ENCODE data around the gene AKR1D1. TPM values are rescaled to one million over a fixed set of nuclear protein-coding genes. Genes with fewer than 3 reads are reported as not detected.
A peak's percentile ranks its signal among the peaks of the same experiment; 100 is the strongest.

The AKR1D1 gene
- total and polyA plus RNA-seq, 2 donors (not counting 1 experiment from before 2014, with no cell fraction given) = not detected

DNA sequence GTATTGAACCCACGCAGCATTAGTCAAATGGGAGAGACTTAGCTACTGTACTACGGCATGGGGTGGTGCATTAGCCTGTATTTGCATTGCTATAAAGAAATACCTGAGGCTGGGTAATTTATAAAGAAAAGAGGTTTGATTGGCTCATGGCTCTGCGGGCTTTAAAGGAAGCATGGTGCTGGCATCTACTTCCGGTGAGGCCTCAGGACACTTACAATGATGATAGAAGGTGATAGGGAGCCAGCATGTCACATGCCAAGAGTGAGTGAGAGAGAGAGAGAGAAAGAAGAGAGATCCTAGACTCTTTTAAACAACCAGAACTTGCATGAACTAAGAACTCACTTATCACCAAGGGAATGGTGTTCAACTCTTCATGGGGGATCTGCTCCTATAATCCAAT, 47.1 kb upstream of the AKR1D1 start:
- Histone ChIP-seq H3K4me2 (replicated peaks; ENCODE audit: low read depth, low read length, poor library complexity, severe bottlenecking) (peak overlapping the region; percentile 68), H3K79me2 (ENCODE audit: control insufficient read depth, insufficient read depth, low read length) (no peaks in the 10 kb centered on the region), H3K27me3 (replicated peaks in 1 of 4; ENCODE audit: control extremely low read depth in 1 of 4, control insufficient read depth in 3 of 4, insufficient read depth in 4 of 4, low read length in 3 of 4) (no peaks in the 10 kb centered on the region), H3K9ac (ENCODE audit: low read length) (peak overlapping the region; percentile 34), H4K20me1 (ENCODE audit: control insufficient read depth, insufficient read depth, low read length, poor library complexity, severe bottlenecking) (no peaks in the 10 kb centered on the region), H3K4me1 (ENCODE audit: control insufficient read depth in 2 of 2, insufficient read depth in 2 of 2, low read length in 2 of 2) (peaks cover 70 to 93% of the 10 kb centered on the region in 2 donors), H3K27ac (ENCODE audit: low read length in 2 of 2) (peak overlapping the region; percentile 64 to 82), H3K9me3 (ENCODE audit: control extremely low read depth in 1 of 3, control insufficient read depth in 2 of 3, insufficient read depth in 1 of 3, low read length in 2 of 3) (peaks cover 0 to 13% (median 4%) of the 10 kb centered on the region in 3 donors), H3K36me3 (replicated peaks in 1 of 2; ENCODE audit: control extremely low read depth in 1 of 2, control insufficient read depth in 1 of 2, extremely low read depth in 1 of 2, insufficient read depth in 2 of 2, low read length in 1 of 2) (no peaks in the 10 kb centered on the region), H2AFZ (ENCODE audit: insufficient read depth, low read depth, low read length, poor library complexity, severe bottlenecking) (peak overlapping the region; percentile 38), H3K4me3 (ENCODE audit: control extremely low read depth in 1 of 5, extremely low read depth in 1 of 5, insufficient read depth in 1 of 5, low read depth in 2 of 5, low read length in 4 of 5) (peak overlapping the region in 1 of 5 experiments; percentile 38)
- ChIA-PET CTCF (interaction anchor here (0.9 kb wide), 1 partner anchor 21 kb away, joined by 4 read pairs; no protein-coding TSS in a partner anchor), POLR2A (no interaction called here)
- no peak for DNase-seq
- Mint-ChIP-seq H3K4me3 (peak overlapping the region; percentile 49), H3K9me3 (ENCODE audit: insufficient read depth) (peaks cover 2% of the 10 kb centered on the region), H3K4me1 (peaks cover 81% of the 10 kb centered on the region), H3K27me3 (no peaks in the 10 kb centered on the region), H3K27ac (peak overlapping the region; percentile 81)
- ATAC-seq (ENCODE audit: low read depth) = no peak
- 94% methylated on average over 4 of the region's 4 CpGs for WGBS (ENCODE audit: insufficient coverage)
- TF ChIP-seq EZH2 (IDR thresholded peaks at IDR 0.05; ENCODE audit: borderline replicate concordance, insufficient read depth, low read depth, low read length, poor library complexity, severe bottlenecking) = no peak
- TF ChIP-seq, protein P1, sequence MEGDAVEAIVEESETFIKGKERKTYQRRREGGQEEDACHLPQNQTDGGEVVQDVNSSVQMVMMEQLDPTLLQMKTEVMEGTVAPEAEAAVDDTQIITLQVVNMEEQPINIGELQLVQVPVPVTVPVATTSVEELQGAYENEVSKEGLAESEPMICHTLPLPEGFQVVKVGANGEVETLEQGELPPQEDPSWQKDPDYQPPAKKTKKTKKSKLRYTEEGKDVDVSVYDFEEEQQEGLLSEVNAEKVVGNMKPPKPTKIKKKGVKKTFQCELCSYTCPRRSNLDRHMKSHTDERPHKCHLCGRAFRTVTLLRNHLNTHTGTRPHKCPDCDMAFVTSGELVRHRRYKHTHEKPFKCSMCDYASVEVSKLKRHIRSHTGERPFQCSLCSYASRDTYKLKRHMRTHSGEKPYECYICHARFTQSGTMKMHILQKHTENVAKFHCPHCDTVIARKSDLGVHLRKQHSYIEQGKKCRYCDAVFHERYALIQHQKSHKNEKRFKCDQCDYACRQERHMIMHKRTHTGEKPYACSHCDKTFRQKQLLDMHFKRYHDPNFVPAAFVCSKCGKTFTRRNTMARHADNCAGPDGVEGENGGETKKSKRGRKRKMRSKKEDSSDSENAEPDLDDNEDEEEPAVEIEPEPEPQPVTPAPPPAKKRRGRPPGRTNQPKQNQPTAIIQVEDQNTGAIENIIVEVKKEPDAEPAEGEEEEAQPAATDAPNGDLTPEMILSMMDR (IDR thresholded peaks at IDR 0.05) = no peak
- intact Hi-C loops (cut with micrococcal nuclease) = no loop called here

DNA sequence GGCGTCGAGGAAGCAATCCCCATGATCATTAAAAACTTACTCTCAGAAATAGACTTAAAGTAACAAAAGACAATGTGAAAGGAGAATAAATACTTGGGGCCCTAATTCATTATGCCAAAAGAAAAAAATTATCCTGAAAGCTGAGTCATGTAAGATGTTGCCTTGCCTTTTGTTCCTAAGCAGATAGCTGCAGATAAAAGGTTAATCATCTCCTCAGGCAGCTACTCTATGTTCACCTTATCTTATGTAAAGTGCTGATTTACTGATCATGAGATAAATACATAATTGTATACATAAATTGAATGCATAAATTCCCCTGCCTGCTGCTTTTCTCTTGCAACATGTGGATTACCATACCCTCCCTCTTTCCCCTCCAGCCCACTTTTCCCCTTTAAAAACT, 46.3 kb upstream of the AKR1D1 start:
- Histone ChIP-seq H3K9ac (ENCODE audit: low read length) (no peak overlapping the region), H3K4me2 (replicated peaks; ENCODE audit: low read depth, low read length, poor library complexity, severe bottlenecking) (no peak overlapping the region), H3K27me3 (replicated peaks in 1 of 4; ENCODE audit: control extremely low read depth in 1 of 4, control insufficient read depth in 3 of 4, insufficient read depth in 4 of 4, low read length in 3 of 4) (no peaks in the 10 kb centered on the region), H2AFZ (ENCODE audit: insufficient read depth, low read depth, low read length, poor library complexity, severe bottlenecking) (no peak overlapping the region), H3K27ac (ENCODE audit: low read length in 2 of 2) (peak overlapping the region in 1 of 2 donors; percentile 40), H3K9me3 (ENCODE audit: control extremely low read depth in 1 of 3, control insufficient read depth in 2 of 3, insufficient read depth in 1 of 3, low read length in 2 of 3) (peaks cover 0 to 10% (median 0%) of the 10 kb centered on the region in 3 donors), H4K20me1 (ENCODE audit: control insufficient read depth, insufficient read depth, low read length, poor library complexity, severe bottlenecking) (no peaks in the 10 kb centered on the region), H3K4me3 (ENCODE audit: control extremely low read depth in 1 of 5, extremely low read depth in 1 of 5, insufficient read depth in 1 of 5, low read depth in 2 of 5, low read length in 4 of 5) (no peak overlapping the region), H3K36me3 (replicated peaks in 1 of 2; ENCODE audit: control extremely low read depth in 1 of 2, control insufficient read depth in 1 of 2, extremely low read depth in 1 of 2, insufficient read depth in 2 of 2, low read length in 1 of 2) (no peaks in the 10 kb centered on the region), H3K4me1 (ENCODE audit: control insufficient read depth in 2 of 2, insufficient read depth in 2 of 2, low read length in 2 of 2) (peaks cover 73 to 92% of the 10 kb centered on the region in 2 donors), H3K79me2 (ENCODE audit: control insufficient read depth, insufficient read depth, low read length) (no peaks in the 10 kb centered on the region)
- ATAC-seq (ENCODE audit: low read depth) (no peak), DNase-seq (no peak)
- Mint-ChIP-seq H3K27ac (peak overlapping the region; percentile 27), H3K27me3 (no peaks in the 10 kb centered on the region), H3K4me1 (peaks cover 78% of the 10 kb centered on the region), H3K4me3 (no peak overlapping the region), H3K9me3 (ENCODE audit: insufficient read depth) (peaks cover 2% of the 10 kb centered on the region)
- CTCF ChIA-PET = interaction anchor here (1.3 kb wide), 1 partner anchor 130 kb away, joined by 3 read pairs; no protein-coding TSS in a partner anchor
- POLR2A ChIA-PET = no interaction called here
- WGBS (ENCODE audit: insufficient coverage) = no CpG with 5 or more reads among the region's 2 CpGs
- intact Hi-C loops (cut with micrococcal nuclease) = no loop called here
- TF ChIP-seq, protein P1 (IDR thresholded peaks at IDR 0.05) = no peak
- TF ChIP-seq EZH2 (IDR thresholded peaks at IDR 0.05; ENCODE audit: borderline replicate concordance, insufficient read depth, low read depth, low read length, poor library complexity, severe bottlenecking) = no peak

All from B cell (primary cell).